Myocyte (in vitro differentiated cells): ENCODE measurements around the gene ZNF420. TPM values are rescaled to one million over a fixed set of nuclear protein-coding genes. Genes with fewer than 3 reads are reported as not detected.

Experiments
- DNase-seq: peaks from one replicate; pipeline ENCODE4 v3.0.0-alpha.2; 2012; ENCODE audit warnings: low read depth
- total RNA-seq: library from RNA; depleted of rRNA; stranded (reverse); fragments of >200 nt; gene quantifications from 2 replicates; pipeline ENCODE4 v1.2.3, GENCODE V29; 2014

Gene ZNF420
- total RNA-seq, 1 donor from 2014 or later = 11.4 TPM

GRCh38 chr19:37136111-37136510, 57.9 kb downstream of the ZNF420 start:
- DNase-seq = no peak

DNA sequence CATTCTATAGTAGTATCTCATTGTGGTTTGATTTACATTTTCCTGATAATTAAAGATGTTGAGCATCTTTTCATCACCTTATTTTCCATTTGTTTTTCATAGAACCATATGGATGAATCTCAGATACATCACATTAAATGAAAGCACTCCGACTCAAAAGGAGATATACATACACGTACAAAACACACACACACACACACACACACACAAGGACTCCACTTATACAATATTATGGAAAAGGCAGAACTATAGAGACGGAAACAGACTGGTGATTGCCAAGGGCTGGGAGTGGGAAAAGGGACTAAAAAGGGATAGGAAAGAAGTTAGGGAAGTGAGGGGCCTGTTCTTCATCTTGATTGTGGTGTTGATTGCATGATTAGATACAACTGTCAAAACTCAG, 70.0 kb downstream of the ZNF420 start:
- no peak for DNase-seq

- no peak for DNase-seq
Measured at GRCh38 chr19:37160153-37160552, 81.9 kb downstream of the ZNF420 start.

- no peak for DNase-seq
Measured at GRCh38 chr19:37165635-37166034, 87.4 kb downstream of the ZNF420 start.

GRCh38 chr19:37172368-37173366, 94.4 kb downstream of the ZNF420 start, which contains the start of gene ZNF585A:
Gene ZNF585A, minus strand, starts transcription at chr19:37172695. Its CDS starts 2,785 bp downstream, at chr19:37169910.
- DNase-seq = peak; percentile 98

Other genes with a start within 250 kb of the ZNF420 start
- gene ZNF790, start 240.0 kb upstream of the ZNF420 start, total RNA-seq = 10.0 and 11.0 TPM in 2 replicates
- gene ZNF345, start 227.6 kb upstream of the ZNF420 start, total RNA-seq = 1.7 and 2.4 TPM in 2 replicates
- 3.4 and 3.8 TPM in 2 replicates for gene ZNF829, start 162.1 kb upstream of the ZNF420 start, total RNA-seq
- 20.0 and 24.0 TPM in 2 replicates for gene ZNF568, start 162.1 kb upstream of the ZNF420 start, total RNA-seq
- gene ZNF585A, start 94.3 kb downstream of the ZNF420 start, total RNA-seq = 8.5 and 14.9 TPM in 2 replicates
- gene ZNF585B, start 132.1 kb downstream of the ZNF420 start, total RNA-seq = 7.8 and 10.7 TPM in 2 replicates
- gene ZNF383, start 139.8 kb downstream of the ZNF420 start, total RNA-seq = 5.6 and 9.8 TPM in 2 replicates